GM21619 (cell line): ENCODE data around the gene ADGRD1.
A peak's percentile ranks its signal among the peaks of the same experiment; 100 is the strongest.

Experiments used
- ATAC-seq: cut with Tn5 transposase; IDR thresholded peaks from one replicate; pipeline ENCODE4 v1.9.1; 2021; ENCODE audit not compliant: unreplicated experiment

ADGRD1 gene

DNA sequence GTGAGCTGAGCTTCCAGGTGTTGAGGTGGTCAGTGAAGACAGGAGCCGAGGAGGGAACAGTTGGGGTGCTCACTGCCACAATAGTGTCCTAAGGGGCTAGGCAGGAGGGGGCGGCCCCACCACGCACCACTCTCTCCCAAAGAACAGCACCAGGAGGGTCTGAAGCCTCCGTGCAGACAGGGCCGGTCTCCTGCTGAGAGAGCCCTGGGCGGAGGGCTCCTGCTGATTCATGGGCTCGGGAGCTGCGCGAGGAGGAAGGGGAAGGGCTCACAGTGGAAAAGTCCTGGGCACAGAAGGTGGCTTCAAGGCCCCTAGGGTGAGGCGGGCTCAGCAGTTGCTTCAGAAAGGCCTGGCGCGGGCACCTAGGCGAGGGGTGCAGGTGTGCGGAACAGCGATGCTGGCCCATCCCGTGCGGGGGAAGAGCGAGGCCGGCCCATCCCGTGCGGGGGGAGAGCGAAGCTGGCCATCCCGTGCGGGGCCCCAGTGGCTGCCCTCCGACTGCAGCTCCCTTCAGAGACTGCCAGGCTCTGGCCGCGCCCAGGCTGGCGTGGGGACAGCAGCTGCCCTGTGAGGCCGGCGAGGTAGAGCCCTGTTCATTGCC lies 176.7 kb downstream of the ADGRD1 start:
- no peak for ATAC-seq

DNA sequence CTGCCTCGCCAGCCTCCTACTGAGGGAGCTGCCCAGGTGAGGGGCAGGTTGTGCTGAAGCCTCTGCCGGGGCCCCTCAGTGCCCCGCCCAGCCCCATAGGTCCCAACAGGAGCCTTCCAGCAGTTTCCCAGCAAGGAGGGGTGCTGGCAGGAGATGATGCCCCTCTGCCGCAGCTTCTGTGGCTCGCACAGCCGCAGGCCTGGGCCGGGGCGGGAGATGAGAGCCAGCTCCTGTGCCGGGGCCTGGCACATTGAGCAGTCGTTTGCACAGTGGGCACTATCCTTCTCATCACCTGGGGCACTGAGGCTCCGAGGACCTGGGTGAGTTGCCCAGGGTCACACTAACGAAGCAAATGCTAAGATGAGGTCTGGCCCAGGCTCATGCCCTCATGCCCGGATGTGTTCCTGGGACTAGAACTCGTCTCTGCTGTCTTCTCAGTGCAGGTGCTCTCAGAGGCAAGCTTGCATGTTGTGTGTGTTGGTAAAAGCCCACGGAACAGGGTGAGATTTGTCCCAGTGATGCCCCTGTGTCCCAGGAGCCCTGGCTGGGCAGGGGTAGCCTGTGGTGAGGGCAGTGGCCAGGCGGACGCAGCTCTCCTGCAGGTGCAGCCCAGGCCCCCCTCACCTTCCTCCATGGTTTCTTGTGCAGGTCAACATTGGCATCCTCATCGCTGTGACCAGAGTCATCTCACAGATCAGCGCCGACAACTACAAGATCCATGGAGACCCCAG lies 177.5 kb downstream of the ADGRD1 start:
- no peak for ATAC-seq

DNA sequence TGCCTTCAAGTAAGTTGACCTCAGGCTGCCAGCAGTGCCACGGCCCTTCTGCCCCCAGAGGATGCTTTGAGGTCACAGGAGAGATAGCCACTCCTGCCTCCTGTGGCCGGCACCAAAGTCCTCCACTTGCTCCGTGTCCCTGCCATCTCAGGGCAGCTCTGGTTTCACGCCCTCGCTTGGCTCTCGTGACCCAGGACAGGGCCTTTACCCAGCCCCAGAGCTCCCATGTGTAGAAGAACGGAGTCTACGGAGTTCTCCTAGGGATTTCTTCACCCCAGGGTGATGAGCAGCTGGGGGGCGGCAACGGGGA lies 178.1 kb downstream of the ADGRD1 start:
- no peak for ATAC-seq

DNA sequence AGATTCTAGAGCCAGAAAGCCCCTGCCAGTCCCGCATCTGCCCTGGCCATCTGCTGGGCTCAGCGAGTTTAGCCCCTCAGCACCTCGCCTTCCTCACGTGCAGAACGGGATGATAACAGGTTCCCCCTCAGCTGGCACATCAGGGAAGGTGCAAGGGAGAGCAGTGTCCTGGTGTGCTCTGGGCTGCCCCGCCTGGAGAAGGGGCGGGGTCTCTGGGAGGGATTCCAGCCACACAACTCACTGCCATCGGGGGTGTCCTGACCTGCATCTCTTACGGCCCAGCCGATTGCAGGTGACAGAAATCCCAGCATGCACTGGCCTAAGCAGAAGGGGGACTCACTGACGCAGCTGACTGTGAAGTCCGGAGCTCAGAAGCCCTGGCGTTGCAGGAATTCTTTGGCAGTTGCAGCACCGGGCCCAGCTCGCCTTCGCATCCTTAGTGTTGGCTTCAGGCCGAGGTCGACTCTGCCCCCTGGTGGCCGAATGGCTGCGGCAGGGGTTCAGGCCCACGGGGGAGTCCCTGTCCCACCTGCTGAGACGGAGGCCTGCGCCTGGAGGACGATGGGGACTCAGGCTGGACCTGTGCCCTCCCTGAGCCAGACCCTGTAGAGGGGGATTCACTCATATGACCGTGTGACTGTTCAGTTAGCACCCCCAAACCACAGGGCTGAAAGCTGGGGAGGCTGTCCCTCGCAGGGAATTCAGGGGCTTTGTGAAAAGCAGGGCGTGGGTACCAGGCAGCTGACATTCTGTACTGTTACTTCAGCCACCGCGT lies 178.6 kb downstream of the ADGRD1 start:
- ATAC-seq, result peak; percentile 80

DNA sequence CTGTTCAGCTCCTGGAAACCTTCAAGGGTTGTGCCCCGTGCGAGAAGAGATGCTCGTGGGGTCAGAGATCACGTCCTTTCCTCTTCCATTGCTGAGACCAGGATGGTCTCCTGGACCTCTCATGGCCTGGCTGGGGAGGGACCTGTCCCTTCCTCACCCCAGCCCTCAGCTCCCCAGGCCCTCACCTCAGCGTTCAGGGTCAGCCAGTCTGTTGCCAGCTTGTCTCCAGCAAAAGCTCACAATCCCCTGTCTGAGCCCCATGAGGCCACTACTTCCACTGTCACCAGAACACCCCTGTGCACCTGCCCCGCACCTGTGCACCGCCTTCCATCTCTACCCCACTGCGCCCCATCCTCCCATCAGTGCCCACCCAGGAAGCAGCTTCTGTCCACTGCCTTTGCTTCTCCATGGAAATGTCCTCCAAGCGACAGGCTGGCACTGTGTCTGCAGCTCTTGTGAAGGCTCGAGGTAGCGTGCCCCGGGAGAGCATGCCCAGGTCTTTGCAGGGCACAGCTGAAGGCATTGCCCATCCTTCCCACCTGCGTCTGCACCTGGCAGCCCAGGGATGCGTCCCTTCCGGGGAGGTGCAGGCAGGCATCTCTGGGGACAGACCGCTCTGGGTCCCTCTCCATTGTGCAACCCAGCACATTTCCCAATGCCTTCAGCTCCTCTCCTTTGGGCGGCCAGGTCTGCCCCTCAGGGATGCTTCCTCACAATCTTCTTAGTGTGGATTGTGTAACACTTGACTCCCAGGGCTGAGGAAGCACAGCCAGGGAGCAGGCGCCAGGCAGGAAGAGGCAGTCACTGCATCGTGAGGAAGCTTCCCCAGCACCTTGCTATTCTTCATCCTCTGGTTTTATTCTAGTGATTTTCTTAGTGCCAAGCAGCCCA lies 179.6 kb downstream of the ADGRD1 start:
- ATAC-seq, result no peak

DNA sequence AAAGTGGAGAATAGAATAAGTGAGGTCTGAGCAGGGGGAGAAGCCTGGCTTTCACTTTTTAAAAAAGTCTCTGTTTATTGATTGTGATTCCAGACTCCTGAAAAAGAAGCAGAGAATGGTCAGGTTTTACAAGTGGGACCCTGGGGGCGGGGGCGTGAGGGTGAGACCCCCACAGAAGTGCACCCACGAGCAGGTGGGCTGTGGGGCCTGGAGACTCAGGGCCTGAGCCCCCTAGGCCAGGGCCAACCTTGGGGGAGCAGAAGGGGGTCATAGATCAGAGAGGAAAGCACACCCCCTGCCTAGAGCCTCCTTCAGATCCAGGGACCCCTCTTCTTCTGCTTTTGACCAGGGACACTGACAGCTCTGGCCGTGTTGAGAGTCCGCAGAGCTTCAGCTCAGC lies 180.3 kb downstream of the ADGRD1 start:
- ATAC-seq, result no peak

DNA sequence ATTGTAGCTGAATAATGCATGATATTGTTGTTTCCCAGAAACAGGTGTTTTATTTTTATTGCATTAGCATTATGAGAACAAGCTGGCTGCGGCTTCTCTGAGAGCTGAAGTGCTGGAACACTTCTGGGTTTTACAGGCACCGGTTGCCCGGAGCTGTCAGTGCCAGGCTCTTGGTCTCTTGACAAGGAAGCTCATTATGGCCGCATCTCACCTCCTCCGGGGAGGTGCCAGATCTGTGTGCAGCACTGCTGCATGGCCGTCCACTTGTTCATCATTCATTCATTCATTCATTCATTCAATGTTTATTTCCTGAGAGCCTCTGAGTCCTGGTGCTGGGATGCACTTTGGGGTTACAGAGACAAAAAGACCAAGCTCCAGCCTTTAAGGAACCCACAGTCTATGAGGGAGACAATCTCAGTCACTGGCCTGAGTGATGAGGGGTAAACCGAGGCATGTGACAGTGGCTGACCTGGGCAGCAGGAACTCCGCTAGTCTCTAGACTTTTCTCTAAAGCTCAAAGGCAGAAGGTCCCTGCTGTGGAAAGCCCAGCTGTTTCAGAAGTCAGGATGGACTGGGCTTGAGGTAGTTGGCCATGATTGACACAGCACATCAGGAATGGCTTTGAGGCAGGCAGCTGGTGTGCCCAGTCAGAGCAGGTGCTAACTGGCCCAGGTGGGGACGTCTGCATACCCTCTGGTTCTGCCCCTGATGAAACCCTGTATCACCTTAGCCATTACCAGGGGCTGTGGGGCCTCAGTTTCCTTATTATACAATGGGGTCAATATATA lies 181.0 kb downstream of the ADGRD1 start:
- no peak for ATAC-seq

DNA sequence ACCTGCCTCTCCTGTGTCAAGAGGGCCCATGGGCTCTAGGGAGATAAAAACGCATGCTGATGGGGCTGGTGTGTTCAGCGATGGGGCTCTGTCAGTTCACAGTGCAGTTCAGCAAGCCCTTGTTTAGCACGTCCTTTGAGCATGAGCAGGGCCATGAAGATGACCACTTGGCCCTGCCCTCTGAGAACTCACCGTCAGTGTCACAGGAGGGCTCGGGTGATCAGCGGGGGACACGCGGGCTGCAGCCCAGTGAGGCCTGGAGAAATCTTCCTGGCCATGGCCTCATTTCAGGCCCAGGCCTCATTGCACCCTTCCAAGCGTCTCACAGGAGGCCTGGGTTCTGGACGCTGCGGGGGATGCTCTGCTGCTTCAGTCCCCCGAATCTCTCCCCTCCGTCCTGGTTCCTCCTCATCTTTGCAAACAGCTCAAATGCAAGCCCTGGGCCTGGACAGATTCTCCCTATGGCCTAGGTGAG lies 181.6 kb downstream of the ADGRD1 start:
- no peak for ATAC-seq

DNA sequence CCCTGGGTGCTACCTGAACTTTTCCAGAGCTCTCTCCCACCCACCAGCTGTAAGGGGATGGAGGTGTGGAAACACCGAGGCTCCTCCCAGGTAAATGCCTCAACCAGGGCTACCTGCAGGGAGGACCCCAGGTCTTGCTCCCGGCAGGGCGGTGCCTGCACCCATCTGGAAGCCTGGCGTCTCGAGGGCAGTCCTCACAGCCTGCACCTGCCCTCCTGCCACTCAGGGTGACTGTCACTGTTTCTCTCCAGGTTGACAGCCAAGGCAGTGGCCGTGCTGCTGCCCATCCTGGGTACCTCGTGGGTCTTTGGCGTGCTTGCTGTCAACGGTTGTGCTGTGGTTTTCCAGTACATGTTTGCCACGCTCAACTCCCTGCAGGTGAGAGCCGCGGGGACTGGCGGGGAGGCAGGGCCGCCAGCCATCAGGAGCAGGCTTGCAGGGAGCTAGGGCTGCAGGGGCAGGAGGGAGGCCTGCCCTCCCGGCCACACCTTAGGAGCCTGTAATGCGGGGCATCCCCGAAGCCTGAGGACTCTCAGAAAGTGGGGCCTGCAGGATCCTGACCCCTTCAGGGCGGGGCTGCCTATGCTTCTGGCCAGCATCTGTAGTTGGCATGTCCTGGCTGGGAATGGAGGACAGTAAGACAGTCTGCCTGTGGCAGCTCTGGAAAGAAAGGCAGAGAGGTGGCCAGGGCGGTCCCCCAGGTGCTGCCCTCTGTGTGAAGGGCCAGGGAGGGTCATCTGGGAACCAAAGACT lies 182.3 kb downstream of the ADGRD1 start:
- ATAC-seq, result no peak

DNA sequence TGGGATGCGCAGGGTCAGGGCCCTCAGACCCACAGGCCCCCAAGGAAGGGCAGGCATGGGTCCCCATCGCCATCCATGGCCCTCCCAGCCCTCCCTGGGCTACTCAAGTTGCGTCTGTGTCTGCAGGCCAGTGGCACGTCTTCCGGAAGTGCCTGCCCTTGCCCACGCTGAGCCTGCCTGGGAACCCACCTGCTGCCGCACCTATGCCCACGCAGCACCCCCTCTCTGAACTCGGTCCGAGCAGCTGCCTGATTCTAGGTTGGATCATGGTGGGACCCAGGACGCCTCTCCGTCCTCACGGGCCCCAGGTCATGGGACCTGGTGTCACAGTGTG lies 182.8 kb downstream of the ADGRD1 start:
- no peak for ATAC-seq

DNA sequence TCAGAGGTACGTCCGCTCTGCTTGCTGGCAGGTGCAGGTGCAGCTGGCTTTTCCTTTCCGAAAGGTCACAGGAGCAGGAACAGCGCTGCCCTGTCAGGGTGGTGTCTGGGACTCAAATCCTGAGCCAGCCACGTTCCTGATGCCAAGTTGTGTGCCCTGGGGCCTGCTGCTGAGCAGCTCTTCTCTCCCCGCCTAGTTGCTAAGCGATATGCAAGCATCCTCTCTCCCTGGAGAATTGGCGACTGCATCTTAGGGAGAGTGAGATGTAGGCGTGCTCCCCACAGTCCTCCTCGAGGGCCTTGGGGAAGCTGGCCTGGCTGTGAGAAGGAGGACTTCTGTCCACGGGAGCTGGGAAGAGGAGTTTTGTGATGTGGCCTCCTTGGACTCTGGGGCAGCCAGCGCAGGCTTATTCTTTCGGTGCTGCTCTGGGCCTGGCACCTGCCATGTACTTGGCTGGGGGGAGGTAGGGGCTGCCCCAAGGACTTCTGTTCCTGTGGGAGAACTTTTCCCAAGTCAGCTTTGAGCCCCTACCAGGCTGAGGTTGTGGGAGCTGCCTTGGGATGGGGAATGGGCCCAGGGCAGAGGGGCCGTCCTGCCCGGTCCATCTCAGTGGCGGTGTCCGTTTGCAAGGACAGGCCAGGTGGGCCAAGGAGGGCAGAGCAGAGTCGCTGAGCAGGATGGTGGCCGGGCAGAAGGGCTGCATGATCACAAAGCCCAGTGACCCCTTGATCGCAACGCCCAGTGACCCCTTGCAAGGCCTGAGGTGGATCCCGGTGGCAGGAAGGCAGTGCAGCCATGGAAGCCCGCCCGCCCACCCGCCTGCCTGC lies 183.5 kb downstream of the ADGRD1 start:
- no peak for ATAC-seq

DNA sequence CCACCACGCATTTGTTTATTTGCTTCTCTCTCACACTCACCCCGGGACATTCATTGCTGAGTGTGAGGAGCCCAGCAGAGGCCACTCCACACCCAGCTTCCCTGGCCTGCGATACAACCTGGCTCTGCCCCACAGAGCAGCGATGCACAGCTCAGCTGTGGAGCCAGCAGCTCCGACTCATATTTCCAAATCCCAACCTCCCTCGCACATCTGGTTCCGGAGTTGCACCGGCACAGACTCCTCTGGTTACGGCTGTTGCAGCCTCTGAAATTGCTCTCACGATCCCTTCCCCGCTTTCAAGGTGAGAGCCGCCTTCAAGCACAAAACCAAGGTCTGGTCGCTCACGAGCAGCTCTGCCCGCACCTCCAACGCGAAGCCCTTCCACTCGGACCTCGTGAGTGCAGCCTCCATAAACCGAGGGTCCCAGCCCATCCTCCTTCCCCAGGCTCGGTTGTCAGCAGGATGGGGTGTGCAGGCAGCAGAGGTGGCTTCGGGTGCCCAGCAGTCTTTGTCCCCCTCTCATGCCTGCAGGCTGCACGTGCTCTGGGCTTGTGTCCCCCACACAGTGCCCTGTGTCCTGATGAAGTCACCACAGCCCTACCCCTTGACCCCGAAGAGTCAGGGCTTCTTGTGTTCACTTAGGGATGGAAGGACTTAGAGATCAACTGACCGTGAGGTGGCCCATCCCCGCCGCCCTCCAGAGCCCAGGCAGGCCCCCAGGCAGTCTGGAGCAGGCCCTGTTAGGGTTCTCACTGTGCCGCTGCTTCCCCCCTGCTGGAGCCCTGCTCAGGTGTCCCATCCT lies 184.3 kb downstream of the ADGRD1 start:
- no peak for ATAC-seq

DNA sequence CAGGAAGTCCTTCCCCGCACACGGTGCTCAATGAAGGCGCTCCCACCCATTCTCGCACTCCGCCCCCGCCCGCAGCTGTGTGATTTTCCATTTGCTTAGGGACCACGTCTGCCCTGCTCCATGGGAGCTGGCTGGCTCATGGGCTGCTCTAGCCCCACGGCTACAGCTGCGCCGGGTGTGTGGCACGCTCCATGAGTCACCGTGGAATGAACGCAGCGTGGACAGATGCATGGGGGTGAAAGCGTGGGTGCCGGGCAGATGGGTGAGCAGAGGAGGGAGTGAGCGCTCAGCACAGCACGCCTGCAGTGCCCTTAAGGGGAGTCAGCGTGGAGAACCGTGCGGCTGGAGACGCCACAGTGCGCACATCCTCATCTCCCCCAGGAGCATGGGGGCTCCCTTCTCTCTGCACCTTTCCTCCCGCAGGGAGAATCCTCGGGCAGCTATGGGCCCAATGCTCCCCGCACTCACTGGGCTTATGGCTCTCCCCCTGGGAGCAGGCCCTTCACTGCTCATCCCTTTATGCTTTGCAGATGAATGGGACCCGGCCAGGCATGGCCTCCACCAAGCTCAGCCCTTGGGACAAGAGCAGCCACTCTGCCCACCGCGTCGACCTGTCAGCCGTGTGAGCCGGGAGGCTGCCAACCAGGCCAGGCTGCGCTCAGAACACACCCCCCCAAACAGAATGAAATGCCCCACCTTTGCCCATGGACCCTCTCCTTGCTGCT lies 185.1 kb downstream of the ADGRD1 start:
- no peak for ATAC-seq

DNA sequence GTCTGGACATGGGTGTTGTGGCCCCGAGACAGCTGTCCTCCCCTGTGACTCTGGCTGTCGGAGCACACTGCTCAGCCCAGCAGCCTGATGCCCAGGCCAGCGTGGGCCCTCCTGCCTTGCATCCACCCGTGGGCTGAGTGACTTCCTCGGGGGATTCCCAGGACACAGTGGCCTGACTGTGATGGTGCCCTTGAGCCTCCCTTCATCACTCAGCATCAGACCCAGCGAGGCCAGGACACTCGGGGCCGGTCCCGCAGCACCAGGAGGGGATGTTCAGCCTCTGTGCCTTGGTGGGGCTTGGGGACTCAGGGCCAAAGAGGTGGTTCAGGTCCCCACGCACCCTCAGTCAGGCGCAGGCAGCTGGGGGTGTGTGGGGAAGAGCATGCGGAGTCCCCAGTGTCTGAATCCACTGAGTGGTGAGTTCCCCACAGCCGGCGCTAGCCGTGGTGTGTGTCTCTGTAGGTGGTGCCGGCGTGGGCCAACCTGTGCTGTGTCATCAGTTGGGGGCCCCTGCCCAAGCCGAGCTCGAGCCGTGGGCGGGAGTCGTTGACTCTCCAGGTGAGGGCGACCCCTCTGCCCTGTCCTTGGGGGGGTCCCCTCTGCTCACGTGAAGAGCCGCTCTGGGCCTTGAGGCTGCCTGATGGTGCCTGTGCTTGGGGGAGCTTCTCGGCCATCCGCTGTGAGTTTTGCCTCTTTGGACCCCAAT lies 185.8 kb downstream of the ADGRD1 start:
- ATAC-seq, result no peak

DNA sequence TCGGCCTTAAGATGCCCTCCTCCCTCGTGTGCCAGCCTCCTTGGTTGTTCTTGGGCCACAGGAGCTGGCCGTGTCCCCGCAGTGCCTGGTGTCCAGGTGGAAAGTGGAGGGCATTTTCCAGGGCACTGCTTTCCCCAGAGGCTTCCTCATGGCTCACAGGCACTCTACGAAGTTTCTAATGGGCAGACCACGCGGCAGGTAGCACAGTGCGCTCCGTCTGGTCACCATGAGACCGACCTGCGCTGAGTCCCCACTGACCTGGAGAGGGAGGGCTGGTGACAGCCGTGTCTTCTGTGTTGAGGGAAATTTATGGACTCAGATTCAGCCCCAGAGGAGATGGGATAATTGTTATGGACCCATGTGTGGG lies 186.3 kb downstream of the ADGRD1 start:
- ATAC-seq, result no peak

DNA sequence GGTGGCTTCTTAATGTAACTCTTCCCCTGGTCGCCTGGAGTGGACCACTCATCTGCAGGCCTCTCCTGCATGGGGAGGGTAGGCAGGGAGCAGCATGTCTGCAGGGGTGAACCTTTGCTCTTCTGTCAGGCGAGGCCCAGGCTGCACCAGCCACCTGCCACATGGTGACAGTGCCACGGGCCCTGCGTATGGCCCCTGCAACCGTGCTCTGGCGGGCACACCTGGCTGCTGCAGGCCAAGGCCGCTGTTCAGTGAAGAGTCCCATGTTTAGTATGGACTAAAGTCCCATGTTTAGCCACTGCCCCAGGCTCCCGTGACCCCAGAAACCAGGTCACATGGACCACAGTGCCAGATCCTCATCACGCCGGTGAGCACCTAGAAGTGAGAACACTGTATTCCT lies 187.0 kb downstream of the ADGRD1 start:
- no peak for ATAC-seq

DNA sequence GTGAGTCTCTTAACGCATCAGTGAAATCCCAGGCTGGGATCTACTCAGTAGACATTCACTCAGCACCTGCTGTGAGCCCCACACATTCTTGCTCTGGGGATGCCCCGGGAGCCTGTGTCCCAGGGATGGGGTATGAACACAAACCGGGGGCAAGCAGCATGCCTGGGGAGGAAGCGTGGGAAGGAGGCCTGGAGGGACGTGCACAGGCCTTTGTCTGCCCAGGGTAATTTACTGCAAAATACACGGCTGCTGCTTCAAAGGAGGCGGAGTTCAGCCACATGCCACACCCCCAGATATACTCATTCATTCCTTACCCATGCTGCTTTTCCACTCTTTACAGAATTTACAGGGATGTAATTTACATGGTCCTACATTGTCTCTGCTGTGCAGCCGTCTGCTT lies 187.8 kb downstream of the ADGRD1 start:
- no peak for ATAC-seq
